GM23248 (cell line): ENCODE data around the gene COX6B1.

Source experiments
- EZH2 ChIP-seq: fragments of 200-600 bp; sonication (generic); IDR thresholded peaks from 2 replicates; pipeline ENCODE4 v1.6.1; 2018; ENCODE audit warnings: antibody characterized with exemption, mild to moderate bottlenecking; ENCODE audit not compliant: insufficient read depth, poor library complexity, severe bottlenecking
- EZH2phosphoT487 ChIP-seq: fragments of 200-600 bp; sonication (generic); IDR thresholded peaks from 2 replicates; pipeline ENCODE4 v1.6.1; 2018; ENCODE audit warnings: antibody characterized with exemption, moderate library complexity, mild to moderate bottlenecking, low read depth; ENCODE audit not compliant: insufficient read depth

GRCh38 chr19:35618857-35619256 is 29.3 kb upstream of the COX6B1 start:
- TF ChIP-seq EZH2 (no peak), EZH2phosphoT487 (no peak)
